Prostate gland (tissue), 2 donors: ENCODE results near the gene FOXP1. TPM values are rescaled to one million over a fixed set of nuclear protein-coding genes. Genes with fewer than 3 reads are reported as not detected.

ENCODE experiments used
- DNase-seq: peaks from one replicate; pipeline ENCODE4 v3.0.0-alpha.2; 2019; ENCODE audit warnings: low spot score
- H3K27ac ChIP-seq, 2 donors: fragments of 200-600 bp; sonication (generic); 2 replicates each; pipeline ENCODE4 v1.5.1; 2017 to 2019
- H3K27me3 ChIP-seq: fragments of 200-600 bp; sonication (generic); replicated peaks from 2 replicates; pipeline ENCODE4 v1.5.1; 2019; ENCODE audit not compliant: insufficient read depth
- H3K36me3 ChIP-seq, 2 donors: fragments of 200-600 bp; sonication (generic); 1 replicate in 1 of 2; 2 replicates in 1 of 2; pipeline versions ENCODE4 v1.5.1 to v1.8.1; 2017 to 2019
- H3K4me1 ChIP-seq: fragments of 200-600 bp; sonication (generic); replicated peaks from 2 replicates; pipeline ENCODE4 v1.5.1; 2019
- H3K4me3 ChIP-seq, 2 donors: fragments of 200-600 bp; sonication (generic); 2 replicates each; pipeline ENCODE4 v1.5.1; 2017 to 2019
- H3K9me3 ChIP-seq: fragments of 200-600 bp; sonication (generic); 2 replicates; pipeline ENCODE4 v1.5.1; 2017
- POLR2A ChIP-seq: fragments of 450-650 bp; IDR thresholded peaks from one replicate; pipeline ENCODE4 v1.6.1; 2016; ENCODE audit warnings: antibody characterized with exemption, mild to moderate bottlenecking
- POLR2AphosphoS5 ChIP-seq: sonication (generic); formaldehyde crosslinking; IDR thresholded peaks from one replicate; pipeline ENCODE4 v1.6.1; 2017; ENCODE audit warnings: antibody characterized with exemption
- WGBS: methylation state at CpG from one replicate; pipeline ENCODE4 v1.1.5; 2018; 5-methylcytosine and 5-hydroxymethylcytosine counted together
- intact Hi-C: fragments of 100-400 bp; cut with DNase I; formaldehyde crosslinking; loops from one replicate; pipeline ENCODE4 v1.14.2; 2022
- total RNA-seq, 2 donors: library from RNA; depleted of rRNA; stranded (reverse); fragments of >200 nt; gene quantifications; one replicate each; pipeline ENCODE4 v1.1.0, GENCODE V29; 2016
- TF ChIP-seq, protein P1 (sequence below), 4 experiments: fragments of 200-600 bp in 2 of 4; fragments of 450-650 bp in 2 of 4; sonication (generic) in 2 of 4; IDR thresholded peaks; 1 replicate in 3 of 4; 2 replicates in 1 of 4; pipeline ENCODE4 v1.5.1; 2016 to 2019; ENCODE audit warnings: antibody characterized with exemption in 4 of 4, mild to moderate bottlenecking in 2 of 4, moderate library complexity in 2 of 4

FOXP1 gene
- total RNA-seq, 2 donors from 2014 or later = 133 to 156 TPM

DNA sequence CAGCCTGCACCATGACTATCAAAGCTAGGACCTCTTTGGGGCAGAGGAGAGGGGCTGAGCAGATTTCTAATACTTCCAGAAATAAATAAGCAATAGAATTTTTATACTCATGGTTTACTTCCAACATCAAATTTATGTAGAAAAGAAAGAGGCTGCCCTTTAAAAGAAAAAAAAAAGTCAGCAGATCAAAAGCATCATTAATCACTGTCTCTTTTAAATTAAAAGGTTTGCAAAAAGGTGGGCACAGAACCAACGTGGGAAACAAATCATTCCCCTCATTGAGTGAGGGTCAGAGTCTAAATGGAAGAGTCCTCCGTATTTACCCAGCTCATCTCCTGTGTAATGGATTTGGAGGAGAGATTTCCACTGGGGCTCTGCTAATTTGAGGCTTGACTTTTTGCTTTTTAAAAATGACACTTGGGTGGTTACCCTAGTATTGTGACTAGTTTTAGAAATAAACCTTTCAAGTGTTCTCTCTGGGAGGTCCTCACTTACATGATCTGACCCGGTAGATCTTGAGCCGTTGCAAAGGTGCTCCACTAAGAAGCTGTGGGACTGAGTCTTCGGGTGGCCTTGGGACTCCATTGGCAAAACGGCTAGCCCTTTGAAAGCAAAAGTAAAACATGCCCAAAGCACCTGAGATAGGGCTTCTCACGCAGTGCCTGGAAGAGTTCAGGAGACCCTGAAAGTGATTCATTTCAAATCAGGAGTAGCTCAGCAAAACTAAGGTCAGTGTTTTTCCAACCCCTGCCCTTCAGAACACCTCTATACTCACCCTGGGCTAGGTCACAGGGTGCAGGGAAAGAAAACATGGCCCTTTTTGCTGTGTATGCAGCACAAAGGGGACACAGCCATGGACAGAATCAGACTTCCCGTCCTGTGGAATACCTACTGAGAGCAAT is 320.9 kb downstream of the FOXP1 start:
- DNase-seq = no peak
- no peak overlapping the region for H3K4me3 ChIP-seq
- no peaks in the 10 kb centered on the region for H3K9me3 ChIP-seq
- H3K27ac ChIP-seq = no peak overlapping the region
- no peaks in the 10 kb centered on the region for H3K36me3 ChIP-seq
- no peaks in the 10 kb centered on the region for H3K4me1 ChIP-seq
- TF ChIP-seq POLR2AphosphoS5 = no peak
- TF ChIP-seq, protein P1, sequence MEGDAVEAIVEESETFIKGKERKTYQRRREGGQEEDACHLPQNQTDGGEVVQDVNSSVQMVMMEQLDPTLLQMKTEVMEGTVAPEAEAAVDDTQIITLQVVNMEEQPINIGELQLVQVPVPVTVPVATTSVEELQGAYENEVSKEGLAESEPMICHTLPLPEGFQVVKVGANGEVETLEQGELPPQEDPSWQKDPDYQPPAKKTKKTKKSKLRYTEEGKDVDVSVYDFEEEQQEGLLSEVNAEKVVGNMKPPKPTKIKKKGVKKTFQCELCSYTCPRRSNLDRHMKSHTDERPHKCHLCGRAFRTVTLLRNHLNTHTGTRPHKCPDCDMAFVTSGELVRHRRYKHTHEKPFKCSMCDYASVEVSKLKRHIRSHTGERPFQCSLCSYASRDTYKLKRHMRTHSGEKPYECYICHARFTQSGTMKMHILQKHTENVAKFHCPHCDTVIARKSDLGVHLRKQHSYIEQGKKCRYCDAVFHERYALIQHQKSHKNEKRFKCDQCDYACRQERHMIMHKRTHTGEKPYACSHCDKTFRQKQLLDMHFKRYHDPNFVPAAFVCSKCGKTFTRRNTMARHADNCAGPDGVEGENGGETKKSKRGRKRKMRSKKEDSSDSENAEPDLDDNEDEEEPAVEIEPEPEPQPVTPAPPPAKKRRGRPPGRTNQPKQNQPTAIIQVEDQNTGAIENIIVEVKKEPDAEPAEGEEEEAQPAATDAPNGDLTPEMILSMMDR (IDR thresholded peaks at IDR 0.05) = no peak
- no peak for TF ChIP-seq POLR2A
- intact Hi-C loops = no loop called here
- WGBS = 54% methylated on average over 8 of the region's 8 CpGs
- H3K27me3 ChIP-seq = no peaks in the 10 kb centered on the region

DNA sequence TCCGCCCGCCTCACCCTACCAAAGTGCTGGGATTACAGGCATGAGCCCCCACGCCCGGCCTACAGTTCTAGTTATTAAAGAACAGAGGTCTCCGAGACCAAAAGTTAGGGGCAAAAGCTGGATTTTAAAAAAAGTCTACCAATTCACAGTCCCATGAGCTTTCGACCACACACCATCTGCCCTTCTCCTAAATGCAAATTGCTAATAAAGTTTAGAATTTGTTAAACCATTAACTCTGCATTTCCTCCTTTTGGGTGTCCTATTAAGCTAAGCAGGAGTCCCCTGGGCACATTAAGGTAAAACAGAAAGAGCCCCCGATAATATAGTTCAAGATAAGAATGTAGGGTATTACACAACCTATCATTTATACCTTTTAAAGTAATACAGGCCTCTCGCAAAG is 322.7 kb downstream of the FOXP1 start:
- H3K36me3 ChIP-seq = no peaks in the 10 kb centered on the region
- H3K27ac ChIP-seq = no peak overlapping the region
- H3K9me3 ChIP-seq = no peaks in the 10 kb centered on the region
- no peaks in the 10 kb centered on the region for H3K27me3 ChIP-seq
- TF ChIP-seq POLR2A = no peak
- TF ChIP-seq, protein P1 (IDR thresholded peaks at IDR 0.05) = no peak
- TF ChIP-seq POLR2AphosphoS5 = no peak
- over 99% methylated on average over 8 of the region's 8 CpGs for WGBS
- intact Hi-C loops = no loop called here
- no peak overlapping the region for H3K4me3 ChIP-seq
- H3K4me1 ChIP-seq = no peaks in the 10 kb centered on the region
- no peak for DNase-seq

DNA sequence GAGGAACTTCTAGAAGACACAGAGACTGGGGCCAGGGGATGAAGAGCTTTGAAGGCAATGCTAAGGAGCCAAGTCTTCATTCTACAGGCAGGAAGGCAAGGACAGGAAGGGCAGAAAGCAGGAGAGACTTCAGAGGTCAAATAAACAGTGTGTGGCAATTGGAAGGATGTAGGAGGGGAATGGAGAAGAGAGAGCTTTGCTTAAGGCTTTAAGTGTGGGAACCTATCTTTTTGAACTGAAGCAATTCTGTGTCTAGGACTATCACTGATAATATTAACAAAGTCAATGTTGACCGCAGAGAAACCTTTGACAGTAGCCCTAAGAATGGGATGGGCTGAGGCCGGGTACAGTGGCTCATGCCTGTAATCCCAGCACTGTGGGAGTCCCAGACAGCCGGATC is 325.0 kb downstream of the FOXP1 start:
- WGBS = 98% methylated on average over 3 of the region's 3 CpGs
- Histone ChIP-seq H3K4me1 (no peaks in the 10 kb centered on the region), H3K36me3 (no peaks in the 10 kb centered on the region), H3K27ac (no peak overlapping the region), H3K27me3 (no peaks in the 10 kb centered on the region), H3K4me3 (no peak overlapping the region), H3K9me3 (no peaks in the 10 kb centered on the region)
- no peak for DNase-seq
- intact Hi-C loops = no loop called here
- TF ChIP-seq POLR2A = no peak
- TF ChIP-seq POLR2AphosphoS5 = no peak
- TF ChIP-seq, protein P1 (IDR thresholded peaks at IDR 0.05) = no peak

DNA sequence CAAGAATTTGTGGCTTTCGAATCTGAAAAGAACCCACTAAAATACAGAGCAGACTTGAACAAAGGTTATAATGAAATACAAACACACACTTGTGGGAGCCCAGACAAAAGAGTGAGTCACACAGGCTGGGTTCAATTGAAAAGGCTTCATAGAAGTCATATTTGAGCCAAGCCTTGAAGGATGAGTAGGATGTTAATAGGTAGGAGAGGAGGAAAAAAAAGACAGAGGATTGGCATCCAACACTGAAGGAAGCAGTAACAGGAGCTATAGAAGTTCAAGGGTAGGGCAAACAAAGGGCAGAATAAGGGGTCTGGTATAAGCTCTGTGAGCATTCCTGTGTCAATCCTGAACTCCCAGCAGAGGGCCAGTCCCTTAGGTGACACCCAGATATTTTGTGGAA is 325.4 kb downstream of the FOXP1 start:
- no peaks in the 10 kb centered on the region for H3K36me3 ChIP-seq
- intact Hi-C loops = no loop called here
- H3K27ac ChIP-seq = no peak overlapping the region
- H3K4me1 ChIP-seq = no peaks in the 10 kb centered on the region
- TF ChIP-seq, protein P1 (IDR thresholded peaks at IDR 0.05) = no peak
- TF ChIP-seq POLR2A = no peak
- no peak for TF ChIP-seq POLR2AphosphoS5
- H3K4me3 ChIP-seq = no peak overlapping the region
- H3K9me3 ChIP-seq = no peaks in the 10 kb centered on the region
- no peaks in the 10 kb centered on the region for H3K27me3 ChIP-seq
- no peak for DNase-seq
- WGBS = 46% methylated on average over 1 of the region's 1 CpG

DNA sequence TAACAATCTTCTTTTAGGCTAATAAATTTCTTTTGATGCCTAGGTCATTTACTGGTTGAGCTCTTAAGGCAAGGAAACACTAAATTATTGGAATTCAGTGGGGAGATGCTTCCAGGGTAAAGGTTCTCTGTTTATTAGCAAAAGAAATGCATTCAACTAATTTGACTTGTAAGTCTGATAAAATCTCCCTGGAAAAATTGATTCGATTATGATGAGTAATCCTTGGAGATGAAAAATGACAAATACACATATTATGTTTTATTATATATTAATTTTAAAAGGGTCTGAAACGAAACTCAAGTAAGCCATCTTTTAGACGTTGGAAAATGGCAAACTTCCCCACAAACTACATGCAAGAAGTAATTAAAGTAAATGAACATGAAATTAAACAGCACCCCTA is 328.0 kb downstream of the FOXP1 start:
- no peak for DNase-seq
- Histone ChIP-seq H3K4me1 (no peaks in the 10 kb centered on the region), H3K27me3 (no peaks in the 10 kb centered on the region), H3K36me3 (no peaks in the 10 kb centered on the region), H3K4me3 (no peak overlapping the region), H3K27ac (no peak overlapping the region), H3K9me3 (no peaks in the 10 kb centered on the region)
- no peak for TF ChIP-seq POLR2AphosphoS5
- TF ChIP-seq POLR2A = no peak
- TF ChIP-seq, protein P1 (IDR thresholded peaks at IDR 0.05) = no peak
- WGBS = 71% methylated on average over 3 of the region's 3 CpGs
- intact Hi-C loops = no loop called here
